ENCODE results near the gene C22orf31.

C22orf31 gene

DNA sequence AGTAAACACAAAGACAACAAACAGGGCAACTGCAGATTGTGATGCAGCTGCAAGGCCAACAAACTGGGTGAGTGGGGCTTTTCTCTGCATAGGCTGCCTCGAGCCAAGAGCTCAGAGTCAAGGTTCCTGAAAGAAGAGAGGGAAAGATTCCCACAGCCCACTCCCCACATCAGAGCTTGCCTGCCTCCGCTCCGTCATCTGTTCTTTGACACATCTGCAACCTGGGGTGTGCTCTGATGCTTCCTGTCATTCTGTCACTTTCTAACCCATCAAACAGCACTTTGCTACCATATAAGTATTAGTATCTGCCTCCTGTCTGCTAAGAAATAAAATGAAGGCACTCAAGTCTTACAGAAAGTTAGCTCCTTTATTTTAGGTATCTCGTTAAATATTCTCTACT is 46.9 kb downstream of the C22orf31 start:
- Histone ChIP-seq H3K27me3 (replicated peaks; ENCODE audit: control insufficient read depth, insufficient read depth, low read length) (peaks cover 1% of the 10 kb centered on the region; the same call in 1 of the 2 replicates), H3K36me3 (ENCODE audit: control insufficient read depth, insufficient read depth, low read length) (no peaks in the 10 kb centered on the region), H3K4me3 (replicated peaks; ENCODE audit: low read depth, low read length) (no peak overlapping the region)
- DNase-seq (ENCODE audit: extremely low read depth, insufficient read length), result no peak
- TF ChIP-seq, protein P1, sequence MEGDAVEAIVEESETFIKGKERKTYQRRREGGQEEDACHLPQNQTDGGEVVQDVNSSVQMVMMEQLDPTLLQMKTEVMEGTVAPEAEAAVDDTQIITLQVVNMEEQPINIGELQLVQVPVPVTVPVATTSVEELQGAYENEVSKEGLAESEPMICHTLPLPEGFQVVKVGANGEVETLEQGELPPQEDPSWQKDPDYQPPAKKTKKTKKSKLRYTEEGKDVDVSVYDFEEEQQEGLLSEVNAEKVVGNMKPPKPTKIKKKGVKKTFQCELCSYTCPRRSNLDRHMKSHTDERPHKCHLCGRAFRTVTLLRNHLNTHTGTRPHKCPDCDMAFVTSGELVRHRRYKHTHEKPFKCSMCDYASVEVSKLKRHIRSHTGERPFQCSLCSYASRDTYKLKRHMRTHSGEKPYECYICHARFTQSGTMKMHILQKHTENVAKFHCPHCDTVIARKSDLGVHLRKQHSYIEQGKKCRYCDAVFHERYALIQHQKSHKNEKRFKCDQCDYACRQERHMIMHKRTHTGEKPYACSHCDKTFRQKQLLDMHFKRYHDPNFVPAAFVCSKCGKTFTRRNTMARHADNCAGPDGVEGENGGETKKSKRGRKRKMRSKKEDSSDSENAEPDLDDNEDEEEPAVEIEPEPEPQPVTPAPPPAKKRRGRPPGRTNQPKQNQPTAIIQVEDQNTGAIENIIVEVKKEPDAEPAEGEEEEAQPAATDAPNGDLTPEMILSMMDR (IDR thresholded peaks at IDR 0.05; ENCODE audit: insufficient read depth, low read length, poor library complexity, severe bottlenecking), result no peak

DNA sequence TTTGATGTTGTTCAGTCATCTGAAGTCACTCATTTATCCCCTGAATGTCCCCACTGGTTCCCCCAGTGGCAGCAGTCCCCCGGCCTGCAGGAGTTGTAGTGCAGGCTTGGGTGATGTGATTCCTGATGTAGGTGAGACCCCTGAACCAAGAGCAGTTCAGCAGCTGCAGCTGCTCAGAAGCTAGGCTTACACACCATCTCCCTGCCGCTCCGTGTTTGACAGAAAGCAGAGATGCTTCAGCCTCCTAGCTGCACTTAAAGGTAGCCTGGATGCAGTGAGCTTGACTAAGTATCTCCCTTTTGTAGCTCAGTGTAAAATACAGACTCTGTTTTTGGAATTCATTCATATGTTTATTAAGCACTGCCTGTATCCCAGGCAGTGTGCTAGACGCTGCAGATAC is 47.3 kb downstream of the C22orf31 start:
- H3K36me3 ChIP-seq (ENCODE audit: control insufficient read depth, insufficient read depth, low read length), result no peaks in the 10 kb centered on the region
- H3K27me3 ChIP-seq (replicated peaks; ENCODE audit: control insufficient read depth, insufficient read depth, low read length), result peaks cover 1% of the 10 kb centered on the region; the same call in 1 of the 2 replicates
- H3K4me3 ChIP-seq (replicated peaks; ENCODE audit: low read depth, low read length), result no peak overlapping the region
- DNase-seq (ENCODE audit: extremely low read depth, insufficient read length), result no peak
- TF ChIP-seq, protein P1 (IDR thresholded peaks at IDR 0.05; ENCODE audit: insufficient read depth, low read length, poor library complexity, severe bottlenecking), result no peak

DNA sequence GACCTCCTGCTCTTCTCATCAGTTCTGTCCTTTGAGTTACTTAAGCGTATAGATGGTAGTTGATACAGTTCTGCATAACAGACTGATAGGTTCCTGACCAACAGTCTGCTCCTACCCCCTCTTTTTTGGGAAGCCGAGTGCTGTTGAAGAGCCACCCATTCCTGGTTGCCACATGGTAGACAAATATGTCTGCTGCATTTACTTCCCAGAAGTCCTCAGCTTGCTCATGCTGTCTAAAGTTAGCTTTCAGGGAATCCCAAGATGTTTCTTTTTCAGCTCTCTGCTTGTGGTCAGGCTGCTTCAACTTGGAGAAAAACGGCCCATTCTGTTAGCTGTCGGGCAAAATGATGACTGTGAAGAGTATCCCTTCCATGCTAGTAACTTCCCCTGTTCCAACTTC is 48.7 kb downstream of the C22orf31 start:
- Histone ChIP-seq H3K36me3 (ENCODE audit: control insufficient read depth, insufficient read depth, low read length) (no peaks in the 10 kb centered on the region), H3K27me3 (replicated peaks; ENCODE audit: control insufficient read depth, insufficient read depth, low read length) (peaks cover 1% of the 10 kb centered on the region; the same call in 1 of the 2 replicates), H3K4me3 (replicated peaks; ENCODE audit: low read depth, low read length) (no peak overlapping the region)
- DNase-seq (ENCODE audit: extremely low read depth, insufficient read length), result no peak
- TF ChIP-seq, protein P1 (IDR thresholded peaks at IDR 0.05; ENCODE audit: insufficient read depth, low read length, poor library complexity, severe bottlenecking), result no peak

DNA sequence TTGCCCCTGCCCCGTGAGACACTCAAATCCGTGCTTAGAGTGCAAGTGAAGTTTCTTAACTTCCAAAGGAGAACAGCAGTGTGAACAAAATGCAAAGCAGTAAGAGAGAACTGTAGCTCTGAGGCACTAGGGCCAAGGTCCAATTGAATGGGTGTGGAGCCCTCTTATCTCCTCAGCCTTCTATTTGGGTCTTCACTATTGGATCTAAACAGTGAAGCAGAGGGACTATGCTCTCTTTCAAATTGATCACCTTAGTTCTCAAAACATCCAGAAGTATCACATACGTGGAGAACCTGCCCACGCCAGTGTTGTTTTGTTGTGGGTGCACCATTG is 49.6 kb downstream of the C22orf31 start:
- H3K36me3 ChIP-seq (ENCODE audit: control insufficient read depth, insufficient read depth, low read length), result no peaks in the 10 kb centered on the region
- H3K4me3 ChIP-seq (replicated peaks; ENCODE audit: low read depth, low read length), result no peak overlapping the region
- no peak for DNase-seq (ENCODE audit: extremely low read depth, insufficient read length)
- TF ChIP-seq, protein P1 (IDR thresholded peaks at IDR 0.05; ENCODE audit: insufficient read depth, low read length, poor library complexity, severe bottlenecking), result no peak
- H3K27me3 ChIP-seq (replicated peaks; ENCODE audit: control insufficient read depth, insufficient read depth, low read length), result peaks cover 1% of the 10 kb centered on the region; the same call in 1 of the 2 replicates

DNA sequence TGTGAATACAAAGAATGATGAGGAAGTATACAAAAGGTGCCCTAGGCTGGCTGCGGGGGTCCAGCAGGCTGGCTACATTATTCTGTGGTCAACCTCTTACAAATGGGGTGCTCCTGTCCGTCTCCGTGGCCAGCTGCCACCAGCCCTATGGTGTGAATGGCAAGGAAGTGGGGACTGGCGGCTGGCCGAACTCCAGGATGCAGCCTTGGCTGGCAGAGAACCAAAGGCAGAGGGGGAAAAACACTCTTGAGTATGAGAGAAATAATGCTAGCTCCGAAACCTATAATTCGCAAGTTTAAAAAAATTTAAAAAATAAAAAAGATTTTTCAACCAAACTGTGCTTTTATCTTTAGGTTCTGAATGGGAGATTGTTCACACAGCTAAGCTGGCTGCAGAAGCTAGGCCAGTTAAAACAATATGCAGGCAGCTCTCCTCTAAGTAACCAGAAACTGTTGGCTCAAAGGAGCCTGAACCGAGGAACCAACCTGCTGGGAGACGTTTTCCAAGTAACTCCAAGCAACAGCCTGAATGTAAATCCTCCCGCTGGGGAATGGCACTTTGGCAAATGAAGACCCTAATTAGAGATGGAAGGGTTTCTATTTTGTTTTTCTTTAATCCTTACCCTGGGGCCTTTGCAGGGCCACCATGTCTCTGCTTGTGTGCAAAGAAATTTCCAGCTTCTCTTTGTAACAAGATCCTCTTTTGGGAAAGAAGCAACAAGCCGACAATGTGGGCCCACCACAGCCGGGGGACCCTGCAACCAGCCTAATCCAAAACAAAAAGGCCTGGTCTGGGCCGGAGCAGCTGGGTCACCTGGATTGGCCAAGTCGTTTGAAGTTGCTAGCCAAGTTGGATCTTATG is 50.2 kb downstream of the C22orf31 start:
- TF ChIP-seq, protein P1 (IDR thresholded peaks at IDR 0.05; ENCODE audit: insufficient read depth, low read length, poor library complexity, severe bottlenecking), result no peak
- Histone ChIP-seq H3K4me3 (replicated peaks; ENCODE audit: low read depth, low read length) (no peak overlapping the region), H3K27me3 (replicated peaks; ENCODE audit: control insufficient read depth, insufficient read depth, low read length) (peaks cover 1% of the 10 kb centered on the region; the same call in 1 of the 2 replicates), H3K36me3 (ENCODE audit: control insufficient read depth, insufficient read depth, low read length) (no peaks in the 10 kb centered on the region)
- DNase-seq (ENCODE audit: extremely low read depth, insufficient read length), result no peak
